Anterior cingulate cortex (tissue), 58 donors: ENCODE measurements around the gene ISG20.
A peak's percentile ranks its signal among the peaks of the same experiment; 100 is the strongest.

Experiments
- DNase-seq, 58 donors: peaks; one replicate each; lab custom pipeline; 2025; lab: John Stamatoyannopoulos, UW

Gene ISG20

GRCh38 chr15:88638626-88639372, at the start of gene ISG20:
Gene ISG20, plus strand, starts transcription at chr15:88639016. Its CDS starts 351 bp downstream, at chr15:88639367.
- peak in 53 of 58 donors; percentile 18 to 90 (median 60) for DNase-seq

- no peak for DNase-seq
Measured at GRCh38 chr15:88590759-88591158, 48.1 kb upstream of the ISG20 start.

GRCh38 chr15:88591384-88591783, 47.4 kb upstream of the ISG20 start:
- DNase-seq: no peak

GRCh38 chr15:88603885-88604284, 34.9 kb upstream of the ISG20 start:
- DNase-seq: peak in 7 of 58 donors; percentile 18 to 65 (median 27)

GRCh38 chr15:88604381-88605188, 34.2 kb upstream of the ISG20 start:
- DNase-seq: peak in 47 of 58 donors; percentile 20 to 84 (median 60)

- DNase-seq: peak in 29 of 58 donors; percentile 17 to 64 (median 29)
Measured at GRCh38 chr15:88605189-88606069, 33.4 kb upstream of the ISG20 start.

GRCh38 chr15:88606070-88606794, 32.6 kb upstream of the ISG20 start:
- DNase-seq: no peak

GRCh38 chr15:88607951-88608350, 30.9 kb upstream of the ISG20 start:
- DNase-seq: no peak

GRCh38 chr15:88608607-88609181, 30.1 kb upstream of the ISG20 start:
- no peak for DNase-seq

- DNase-seq: peak in 8 of 58 donors; percentile 7 to 25 (median 16)
Measured at GRCh38 chr15:88609344-88610090, 29.3 kb upstream of the ISG20 start.

- DNase-seq: peak in 12 of 58 donors; percentile 10 to 60 (median 28)
Measured at GRCh38 chr15:88610701-88611231, 28.1 kb upstream of the ISG20 start.

GRCh38 chr15:88612186-88612796, 26.5 kb upstream of the ISG20 start:
- DNase-seq: no peak

GRCh38 chr15:88613074-88613944, 25.5 kb upstream of the ISG20 start:
- no peak for DNase-seq

GRCh38 chr15:88615303-88616107, 23.3 kb upstream of the ISG20 start:
- no peak for DNase-seq

GRCh38 chr15:88616240-88616639, 22.6 kb upstream of the ISG20 start:
- no peak for DNase-seq
